ENCODE measurements around the gene GJB3. TPM values are rescaled to one million over a fixed set of nuclear protein-coding genes. Genes with fewer than 3 reads are reported as not detected.
A peak's percentile ranks its signal among the peaks of the same experiment; 100 is the strongest.
"Not testable (repeated sequence)": the region's sequence is repeated elsewhere in the genome, so short reads cannot be mapped to it uniquely, and the experiment has no call there.

The GJB3 gene
- total RNA-seq (not detected), polyA plus RNA-seq (not detected), total RNA-seq (not detected)

- H3K27ac ChIP-seq (ENCODE audit: low read depth, low read length) = no peak within 1 kb of the TSS
- ChIA-PET CTCF (no interaction called here), POLR2A (no interaction called here)
- H3K36me3 ChIP-seq (ENCODE audit: control insufficient read depth in 2 of 3, insufficient read depth in 3 of 3, low read length in 3 of 3) = no peaks in the 10 kb centered on the region
- Mint-ChIP-seq H3K4me3 (peak within 1 kb of the TSS in 7 of 10 donors; percentile 21 to 66 (median 51)), H3K9me3 (no peaks in the 10 kb centered on the region), H3K4me1 (peaks cover 0 to 6% (median 0%) of the 10 kb centered on the region in 7 donors), H3K36me3 (no peaks in the 10 kb centered on the region), H3K27ac (no peak within 1 kb of the TSS), H3K27me3 (peaks cover 49 to 68% (median 55%) of the 10 kb centered on the region in 5 donors)
- DNase-seq (peak in 1 of 9 donors; percentile 29), ATAC-seq (no peak)
- no peaks in the 10 kb centered on the region for H3K4me1 ChIP-seq (ENCODE audit: control insufficient read depth in 2 of 2, insufficient read depth in 2 of 2, low read length in 2 of 2)
- H3K4me3 ChIP-seq (ENCODE audit: low read length) = peak within 1 kb of the TSS; percentile 6
- H3K27me3 ChIP-seq (ENCODE audit: control insufficient read depth in 2 of 2, insufficient read depth in 2 of 2, low read length in 2 of 2) = no peaks in the 10 kb centered on the region
- intact Hi-C loops (cut with micrococcal nuclease) = no loop called here
- no peaks in the 10 kb centered on the region for H3K9me3 ChIP-seq (ENCODE audit: control insufficient read depth in 2 of 3, low read length in 3 of 3)
These were observed at the start of gene GJB3 for GRCh38 chr1:34781071-34781843. TSS of gene GJB3 (plus strand) at chr1:34781214. CDS start at chr1:34784763, 3,549 bp downstream.

DNA sequence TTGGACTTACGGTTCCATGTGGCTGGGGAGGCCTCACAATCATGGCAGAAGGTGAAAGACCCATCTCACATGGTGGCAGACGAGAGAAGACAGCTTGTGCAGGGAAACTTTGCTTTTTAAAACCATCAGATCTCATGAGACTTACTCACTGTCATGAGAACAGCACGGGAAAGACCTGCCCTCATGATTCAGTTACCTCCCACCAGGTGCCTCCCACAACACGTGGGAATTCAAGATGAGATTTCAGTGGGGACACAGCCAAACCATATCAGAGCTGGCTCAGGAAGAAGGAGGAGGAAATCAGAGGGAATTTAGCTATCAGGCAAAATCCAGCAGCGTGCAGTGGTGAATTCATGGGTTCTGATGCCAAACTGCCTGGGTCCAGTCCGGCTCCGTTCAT is 48.2 kb upstream of the GJB3 start:
- H3K4me3 ChIP-seq (ENCODE audit: low read length); H3K4me3 Mint-ChIP-seq; ATAC-seq; CTCF ChIA-PET; DNase-seq; POLR2A ChIA-PET; H3K4me1 ChIP-seq (ENCODE audit: control insufficient read depth in 2 of 2, insufficient read depth in 2 of 2, low read length in 2 of 2); H3K27ac Mint-ChIP-seq; H3K4me1 Mint-ChIP-seq; H3K36me3 ChIP-seq (ENCODE audit: control insufficient read depth in 2 of 3, insufficient read depth in 3 of 3, low read length in 3 of 3); H3K27me3 ChIP-seq (ENCODE audit: control insufficient read depth in 2 of 2, insufficient read depth in 2 of 2, low read length in 2 of 2); H3K9me3 ChIP-seq (ENCODE audit: control insufficient read depth in 2 of 3, low read length in 3 of 3); H3K36me3 Mint-ChIP-seq; H3K27ac ChIP-seq (ENCODE audit: low read depth, low read length); intact Hi-C loops (cut with micrococcal nuclease); H3K9me3 Mint-ChIP-seq: not testable (repeated sequence)
- peaks cover 2 to 17% (median 14%) of the 10 kb centered on the region in 5 donors for H3K27me3 Mint-ChIP-seq

- Mint-ChIP-seq H3K27me3 (peaks cover 5 to 12% (median 10%) of the 10 kb centered on the region in 5 donors), H3K4me3 (no peak overlapping the region), H3K9me3 (no peaks in the 10 kb centered on the region), H3K36me3 (no peaks in the 10 kb centered on the region), H3K4me1 (no peaks in the 10 kb centered on the region), H3K27ac (no peak overlapping the region)
- intact Hi-C loops (cut with micrococcal nuclease) = no loop called here
- Histone ChIP-seq H3K27me3 (ENCODE audit: control insufficient read depth in 2 of 2, insufficient read depth in 2 of 2, low read length in 2 of 2) (no peaks in the 10 kb centered on the region), H3K27ac (ENCODE audit: low read depth, low read length) (no peak overlapping the region), H3K36me3 (ENCODE audit: control insufficient read depth in 2 of 3, insufficient read depth in 3 of 3, low read length in 3 of 3) (no peaks in the 10 kb centered on the region), H3K9me3 (ENCODE audit: control insufficient read depth in 2 of 3, low read length in 3 of 3) (no peaks in the 10 kb centered on the region), H3K4me3 (ENCODE audit: low read length) (no peak overlapping the region), H3K4me1 (ENCODE audit: control insufficient read depth in 2 of 2, insufficient read depth in 2 of 2, low read length in 2 of 2) (no peaks in the 10 kb centered on the region)
- ChIA-PET POLR2A (no interaction called here), CTCF (no interaction called here)
- DNase-seq (no peak), ATAC-seq (no peak)
These were observed 44.3 kb upstream of the GJB3 start for GRCh38 chr1:34736692-34737091.

DNA sequence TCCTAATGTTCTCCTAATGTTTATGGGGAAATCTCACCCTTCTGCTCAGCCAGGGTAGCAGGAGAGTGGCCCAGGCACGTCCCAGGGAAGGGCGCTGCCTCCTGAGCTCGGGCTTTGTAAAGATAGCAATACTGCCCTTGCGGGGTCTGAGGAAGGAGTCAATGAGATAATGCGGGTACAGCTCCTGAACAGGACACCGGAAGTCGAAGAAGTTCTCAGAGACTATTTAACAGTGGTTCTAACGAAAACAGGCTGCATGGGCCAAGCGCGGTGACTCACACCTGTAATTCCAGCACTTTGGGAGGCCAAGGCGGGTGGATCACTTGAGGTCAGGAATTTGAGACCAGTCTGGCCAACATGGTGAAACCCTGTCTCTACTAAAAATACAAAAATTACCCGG is 43.8 kb upstream of the GJB3 start:
- CTCF ChIA-PET; ATAC-seq; H3K27ac ChIP-seq (ENCODE audit: low read depth, low read length); H3K9me3 ChIP-seq (ENCODE audit: control insufficient read depth in 2 of 3, low read length in 3 of 3); H3K27ac Mint-ChIP-seq; H3K9me3 Mint-ChIP-seq; H3K27me3 ChIP-seq (ENCODE audit: control insufficient read depth in 2 of 2, insufficient read depth in 2 of 2, low read length in 2 of 2); H3K4me3 Mint-ChIP-seq; H3K4me1 Mint-ChIP-seq; POLR2A ChIA-PET; intact Hi-C loops (cut with micrococcal nuclease); H3K4me3 ChIP-seq (ENCODE audit: low read length); H3K36me3 ChIP-seq (ENCODE audit: control insufficient read depth in 2 of 3, insufficient read depth in 3 of 3, low read length in 3 of 3); DNase-seq; H3K36me3 Mint-ChIP-seq; H3K4me1 ChIP-seq (ENCODE audit: control insufficient read depth in 2 of 2, insufficient read depth in 2 of 2, low read length in 2 of 2): not testable (repeated sequence)
- peaks cover 5 to 12% (median 10%) of the 10 kb centered on the region in 5 donors for H3K27me3 Mint-ChIP-seq

DNA sequence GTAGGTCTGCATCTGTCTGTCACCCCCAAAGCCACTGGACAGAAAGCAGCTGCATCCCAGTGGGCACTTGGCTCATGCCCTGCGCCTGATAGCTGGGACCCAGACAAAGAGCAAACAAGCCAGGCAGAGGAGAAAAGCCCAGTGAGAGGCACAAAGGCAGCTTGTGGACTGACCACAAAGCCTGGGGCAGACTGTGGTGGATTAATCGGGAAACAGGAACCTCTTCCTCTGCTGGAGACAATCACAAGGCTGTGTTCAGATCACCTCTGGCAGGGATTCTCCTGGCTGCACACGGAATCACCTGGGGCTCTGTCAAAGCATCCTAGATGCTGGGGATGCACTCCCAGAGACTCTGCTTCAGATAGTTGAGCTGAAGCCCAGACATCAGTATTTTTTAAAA is 41.4 kb upstream of the GJB3 start:
- H3K27me3 Mint-ChIP-seq = peaks cover 4 to 11% (median 7%) of the 10 kb centered on the region in 5 donors
- intact Hi-C loops (cut with micrococcal nuclease) = loop anchor here in 1 of 2 donors (5.0 kb wide), 1 partner anchor 1107 kb away; no protein-coding TSS in a partner anchor
- H3K4me3 ChIP-seq (ENCODE audit: low read length) = no peak overlapping the region
- peaks cover 0 to 6% (median 0%) of the 10 kb centered on the region in 7 donors for H3K4me1 Mint-ChIP-seq
- CTCF ChIA-PET = interaction anchor here (0.6 kb wide), 1 partner anchor 1472 kb away, joined by 3 read pairs; no protein-coding TSS in a partner anchor
- no peaks in the 10 kb centered on the region for H3K4me1 ChIP-seq (ENCODE audit: control insufficient read depth in 2 of 2, insufficient read depth in 2 of 2, low read length in 2 of 2)
- H3K9me3 ChIP-seq (ENCODE audit: control insufficient read depth in 2 of 3, low read length in 3 of 3) = no peaks in the 10 kb centered on the region
- H3K4me3 Mint-ChIP-seq = no peak overlapping the region
- H3K27ac Mint-ChIP-seq = no peak overlapping the region
- no peak for ATAC-seq
- POLR2A ChIA-PET = no interaction called here
- H3K27ac ChIP-seq (ENCODE audit: low read depth, low read length) = no peak overlapping the region
- H3K9me3 Mint-ChIP-seq = no peaks in the 10 kb centered on the region
- DNase-seq = no peak
- H3K27me3 ChIP-seq (ENCODE audit: control insufficient read depth in 2 of 2, insufficient read depth in 2 of 2, low read length in 2 of 2) = no peaks in the 10 kb centered on the region
- no peaks in the 10 kb centered on the region for H3K36me3 ChIP-seq (ENCODE audit: control insufficient read depth in 2 of 3, insufficient read depth in 3 of 3, low read length in 3 of 3)
- no peaks in the 10 kb centered on the region for H3K36me3 Mint-ChIP-seq

- H3K36me3 Mint-ChIP-seq = no peaks in the 10 kb centered on the region
- H3K9me3 Mint-ChIP-seq = no peaks in the 10 kb centered on the region
- no peak for DNase-seq
- ChIA-PET POLR2A (no interaction called here), CTCF (interaction anchor here (0.6 kb wide), 1 partner anchor 1107 kb away, joined by 3 read pairs; no protein-coding TSS in a partner anchor)
- Histone ChIP-seq H3K9me3 (ENCODE audit: control insufficient read depth in 2 of 3, low read length in 3 of 3) (no peaks in the 10 kb centered on the region), H3K27ac (ENCODE audit: low read depth, low read length) (no peak overlapping the region), H3K27me3 (ENCODE audit: control insufficient read depth in 2 of 2, insufficient read depth in 2 of 2, low read length in 2 of 2) (no peaks in the 10 kb centered on the region), H3K4me1 (ENCODE audit: control insufficient read depth in 2 of 2, insufficient read depth in 2 of 2, low read length in 2 of 2) (no peaks in the 10 kb centered on the region), H3K36me3 (ENCODE audit: control insufficient read depth in 2 of 3, insufficient read depth in 3 of 3, low read length in 3 of 3) (no peaks in the 10 kb centered on the region), H3K4me3 (ENCODE audit: low read length) (no peak overlapping the region)
- no peak overlapping the region for H3K4me3 Mint-ChIP-seq
- ATAC-seq = no peak
- peaks cover 4 to 11% (median 7%) of the 10 kb centered on the region in 5 donors for H3K27me3 Mint-ChIP-seq
- peaks cover 0 to 6% (median 0%) of the 10 kb centered on the region in 7 donors for H3K4me1 Mint-ChIP-seq
- intact Hi-C loops (cut with micrococcal nuclease) = loop anchor here in 1 of 2 donors (5.0 kb wide), 1 partner anchor 1108 kb away; no protein-coding TSS in a partner anchor
- H3K27ac Mint-ChIP-seq = no peak overlapping the region
These were observed 40.7 kb upstream of the GJB3 start for GRCh38 chr1:34740161-34740868.
